ENCODE data around the gene POLR2F.

Gene POLR2F

GRCh38 chr22:38006906-38007305 lies 53.4 kb downstream of the POLR2F start:
- no peak for DNase-seq (ENCODE audit: low spot score)

GRCh38 chr22:38007330-38007902 lies 53.9 kb downstream of the POLR2F start:
- DNase-seq (ENCODE audit: low spot score): no peak

GRCh38 chr22:38009000-38009806 lies 55.7 kb downstream of the POLR2F start:
- no peak for DNase-seq (ENCODE audit: low spot score)

GRCh38 chr22:38012604-38013072 lies 59.1 kb downstream of the POLR2F start:
- DNase-seq (ENCODE audit: low spot score): no peak

GRCh38 chr22:38014083-38014482 lies 60.6 kb downstream of the POLR2F start:
- DNase-seq (ENCODE audit: low spot score): no peak

DNA sequence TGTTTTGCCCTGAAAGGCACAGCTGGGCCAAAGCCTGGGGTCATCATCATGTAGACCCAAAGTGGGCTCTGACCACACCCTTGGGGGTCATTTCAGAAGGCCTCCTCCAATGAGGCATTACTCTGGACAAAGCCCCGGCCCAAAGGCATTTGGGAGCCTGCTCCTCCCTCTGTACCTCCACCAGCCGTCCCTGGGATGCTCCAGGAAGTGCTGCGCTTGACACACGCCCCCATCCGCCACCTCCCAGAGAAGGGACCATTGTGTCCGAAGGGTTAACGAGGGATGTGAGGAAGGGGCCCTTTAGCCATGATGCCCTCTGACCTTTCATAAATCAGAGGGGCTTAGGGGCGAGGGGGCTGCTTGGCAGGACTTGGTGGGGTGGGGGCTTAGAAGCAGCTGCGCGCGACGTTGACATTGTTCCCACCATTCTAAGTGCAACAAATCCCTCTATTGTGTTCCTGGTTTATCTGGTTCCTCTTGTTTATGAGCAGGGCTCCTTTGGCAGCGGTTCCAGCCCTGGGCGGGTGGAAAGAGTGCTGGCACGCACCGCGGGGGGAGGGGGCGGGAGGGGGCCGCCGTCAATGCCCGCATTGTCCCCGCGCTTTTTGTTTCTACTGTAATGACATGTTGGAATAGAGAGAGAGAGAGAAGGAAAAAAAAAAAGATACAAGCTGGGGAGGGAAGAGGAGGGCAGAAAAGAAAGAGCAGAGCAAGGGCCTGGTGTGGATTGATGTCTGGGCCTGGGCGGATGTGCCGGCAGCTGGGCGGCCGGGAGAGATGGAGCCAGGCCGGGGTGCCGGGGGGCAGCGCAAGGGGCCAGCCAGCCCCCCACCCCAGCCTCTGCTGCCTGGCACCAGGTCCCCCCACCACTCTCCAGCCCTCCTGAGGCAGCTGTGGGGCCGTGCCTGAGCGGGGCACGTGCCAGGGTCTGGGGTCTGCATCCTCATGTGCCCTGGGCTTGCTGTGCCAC lies 63.0 kb downstream of the POLR2F start:
- DNase-seq (ENCODE audit: low spot score): no peak

DNA sequence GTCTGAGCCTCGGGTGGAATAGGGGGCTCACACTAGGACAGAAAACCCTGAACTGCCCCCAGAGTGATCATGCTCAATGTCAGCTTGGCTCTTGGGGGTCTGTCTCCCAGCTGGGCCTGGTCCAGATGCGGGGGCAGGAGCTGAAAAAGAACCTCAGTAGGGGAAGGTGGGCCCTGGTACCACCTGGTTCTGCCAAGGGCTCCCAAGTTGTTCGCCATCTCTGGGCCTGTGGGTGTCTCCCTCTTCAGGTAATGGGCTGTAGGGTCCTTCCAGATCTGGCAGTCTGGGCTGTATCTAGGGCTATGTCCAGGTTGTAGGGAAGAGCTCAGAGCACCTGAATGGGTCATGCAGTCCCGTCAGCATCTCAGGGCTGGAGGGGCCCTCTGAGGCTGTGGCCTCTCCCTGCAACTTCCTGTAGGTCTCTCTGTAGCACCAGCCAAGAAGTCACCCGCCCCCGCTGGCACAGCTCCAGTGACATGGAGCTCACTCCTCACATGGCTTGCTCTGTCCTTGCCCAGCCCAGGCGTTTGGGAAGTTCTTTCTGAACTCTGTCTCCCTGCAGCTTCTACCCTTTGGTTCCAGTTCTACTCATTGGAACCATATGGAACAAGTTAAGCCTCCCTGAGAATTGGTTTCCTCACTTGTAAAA lies 63.9 kb downstream of the POLR2F start:
- no peak for DNase-seq (ENCODE audit: low spot score)

- no peak for DNase-seq (ENCODE audit: low spot score)
These were observed 64.7 kb downstream of the POLR2F start for GRCh38 chr22:38017939-38018885.

All from cerebellar cortex (tissue), 1 donor.